ENCODE measurements around the gene GASK1B. TPM values are rescaled to one million over a fixed set of nuclear protein-coding genes. Genes with fewer than 3 reads are reported as not detected.

The GASK1B gene
- total and polyA plus RNA-seq, 2 of the 13 experiments (the other 11 are each of a cell fraction or from before 2014, with no cell fraction given) = 29.1 to 40.4 TPM

DNA sequence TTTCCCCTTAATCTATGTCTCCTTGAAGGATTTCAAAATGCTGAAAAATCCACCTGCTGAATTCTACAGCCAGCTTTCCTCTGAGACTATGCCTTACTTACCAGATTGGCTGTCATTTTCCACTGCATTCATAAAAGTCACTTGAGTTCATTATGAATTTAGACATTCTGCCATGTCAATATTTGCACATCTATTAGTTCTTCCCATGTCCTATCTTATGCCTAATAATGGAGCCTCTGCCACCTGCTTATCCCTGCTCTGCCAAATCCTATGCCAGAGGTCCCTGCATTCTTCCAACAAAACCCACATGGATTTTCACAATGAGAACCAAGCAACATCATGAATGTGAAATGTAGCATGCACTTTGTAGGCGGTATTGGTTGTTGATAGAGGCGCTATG lies 42.6 kb downstream of the GASK1B start:
- Histone ChIP-seq H2AFZ (ENCODE audit: low read length) (no peak overlapping the region), H3K4me3 (replicated peaks in 1 of 3; ENCODE audit: insufficient read depth in 1 of 3, low read depth in 2 of 3, low read length in 3 of 3) (no peak overlapping the region), H4K20me1 (ENCODE audit: insufficient read depth, low read length) (no peaks in the 10 kb centered on the region), H3K79me2 (ENCODE audit: insufficient read depth, low read length) (peaks cover 14% of the 10 kb centered on the region), H3K4me2 (ENCODE audit: low read depth, low read length) (no peak overlapping the region), H3K9ac (ENCODE audit: insufficient read depth, low read depth, low read length) (no peak overlapping the region), H3K9me3 (ENCODE audit: low read length) (no peaks in the 10 kb centered on the region), H3K27me3 (ENCODE audit: control insufficient read depth in 1 of 2, insufficient read depth in 2 of 2, low read length in 2 of 2) (no peaks in the 10 kb centered on the region), H3K36me3 (replicated peaks in 1 of 2; ENCODE audit: control insufficient read depth in 1 of 2, insufficient read depth in 2 of 2, low read length in 2 of 2) (peaks cover 14 to 37% of the 10 kb centered on the region in 2 experiments; a peak in 4 of 5 replicates), H3K4me1 (ENCODE audit: insufficient read depth, low read length) (peaks cover 10% of the 10 kb centered on the region; the same call in 1 of the 2 replicates), H3K27ac (ENCODE audit: extremely low read length, insufficient read depth, low read length) (no peak overlapping the region)
- intact Hi-C loops (cut with micrococcal nuclease; ENCODE audit: unreplicated experiment) = no loop called here
- in situ Hi-C loops (cut with HindIII; ENCODE audit: extremely low pct_ligation_motif_present, low pct_unique_long_range_greater_than_20kb) = no loop called here
- BruUV-seq (replicated peaks) = no TSS peak
- 97% methylated on average over 2 of the region's 2 CpGs for WGBS (ENCODE audit: low lambda C conversion rate)
- CTCF ChIA-PET (ENCODE audit: low intra/inter-chr PET ratio, low total read pairs) = no interaction called here
- FAIRE-seq (no peak), DNase-seq (ENCODE audit: low spot score) (no peak), ATAC-seq (no peak)
- no peak for TF ChIP-seq RBM39 (IDR thresholded peaks at IDR 0.05; ENCODE audit: low read depth, low read length, poor library complexity, severe bottlenecking)
- TF ChIP-seq ZNF501 (CRISPR knock-in tag; IDR thresholded peaks at IDR 0.05) = no peak
- TF ChIP-seq RAD21 (CRISPR knock-in tag; IDR thresholded peaks at IDR 0.05) = no peak
- TF ChIP-seq, protein P1, sequence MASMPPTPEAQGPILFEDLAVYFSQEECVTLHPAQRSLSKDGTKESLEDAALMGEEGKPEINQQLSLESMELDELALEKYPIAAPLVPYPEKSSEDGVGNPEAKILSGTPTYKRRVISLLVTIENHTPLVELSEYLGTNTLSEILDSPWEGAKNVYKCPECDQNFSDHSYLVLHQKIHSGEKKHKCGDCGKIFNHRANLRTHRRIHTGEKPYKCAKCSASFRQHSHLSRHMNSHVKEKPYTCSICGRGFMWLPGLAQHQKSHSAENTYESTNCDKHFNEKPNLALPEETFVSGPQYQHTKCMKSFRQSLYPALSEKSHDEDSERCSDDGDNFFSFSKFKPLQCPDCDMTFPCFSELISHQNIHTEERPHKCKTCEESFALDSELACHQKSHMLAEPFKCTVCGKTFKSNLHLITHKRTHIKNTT (CRISPR knock-in tag; IDR thresholded peaks at IDR 0.05) = no peak
- no peak for TF ChIP-seq HNRNPUL1 (IDR thresholded peaks at IDR 0.05; ENCODE audit: low read depth, low read length)
- POLR2A ChIA-PET = no interaction called here

DNA sequence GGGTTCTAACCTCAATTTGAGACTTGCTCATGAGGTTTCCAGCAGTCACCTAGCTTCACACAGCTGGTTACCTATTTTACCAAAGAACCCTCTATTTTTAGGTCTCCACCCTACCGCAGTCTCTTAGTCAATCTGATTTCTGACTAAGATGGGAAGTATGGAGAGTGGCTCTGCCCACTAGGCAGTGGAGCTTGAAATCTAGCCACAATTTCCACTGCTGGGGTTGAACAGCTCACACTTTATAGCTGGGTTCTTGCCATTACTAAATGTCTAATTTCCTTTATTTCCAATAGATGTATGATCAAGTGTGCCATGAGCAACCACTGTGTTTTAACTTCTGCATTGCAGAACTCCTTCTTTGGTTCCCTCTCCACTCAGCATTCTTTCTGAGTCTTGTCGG lies 43.1 kb downstream of the GASK1B start:
- FAIRE-seq = no peak
- in situ Hi-C loops (cut with HindIII; ENCODE audit: extremely low pct_ligation_motif_present, low pct_unique_long_range_greater_than_20kb) = no loop called here
- TF ChIP-seq ZNF883 (CRISPR knock-in tag; IDR thresholded peaks at IDR 0.05; ENCODE audit: not compliant biosample characterization) (no peak), ELF1 (CRISPR knock-in tag; IDR thresholded peaks at IDR 0.05) (no peak), ZNF383 (CRISPR knock-in tag; IDR thresholded peaks at IDR 0.05; ENCODE audit: borderline replicate concordance) (no peak), PPARG (CRISPR knock-in tag; conservative IDR thresholded peaks at IDR 0.05) (no peak), CREM (IDR thresholded peaks at IDR 0.05) (no peak), CREM (CRISPR knock-in tag; IDR thresholded peaks at IDR 0.05) (no peak), RXRB (CRISPR knock-in tag; IDR thresholded peaks at IDR 0.05; ENCODE audit: borderline replicate concordance) (no peak), ZFP1 (CRISPR knock-in tag; IDR thresholded peaks at IDR 0.05) (no peak), SRSF9 (IDR thresholded peaks at IDR 0.05; ENCODE audit: borderline replicate concordance, insufficient read depth, low read depth, low read length, poor library complexity, severe bottlenecking) (no peak), ZNF335 (CRISPR knock-in tag; IDR thresholded peaks at IDR 0.05) (no peak), ZBTB21 (CRISPR knock-in tag; IDR thresholded peaks at IDR 0.05) (no peak), ZNF501 (CRISPR knock-in tag; IDR thresholded peaks at IDR 0.05) (no peak)
- TF ChIP-seq, protein P2, sequence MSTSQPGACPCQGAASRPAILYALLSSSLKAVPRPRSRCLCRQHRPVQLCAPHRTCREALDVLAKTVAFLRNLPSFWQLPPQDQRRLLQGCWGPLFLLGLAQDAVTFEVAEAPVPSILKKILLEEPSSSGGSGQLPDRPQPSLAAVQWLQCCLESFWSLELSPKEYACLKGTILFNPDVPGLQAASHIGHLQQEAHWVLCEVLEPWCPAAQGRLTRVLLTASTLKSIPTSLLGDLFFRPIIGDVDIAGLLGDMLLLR (CRISPR knock-in tag; IDR thresholded peaks at IDR 0.05) = no peak

More for the DNA sequence above, 43.1 kb downstream of the GASK1B start:
- no TSS peak for BruUV-seq (replicated peaks)
- DNase-seq (ENCODE audit: low spot score) (no peak), ATAC-seq (no peak)
- WGBS (ENCODE audit: low lambda C conversion rate) = 100% methylated on average over 2 of the region's 2 CpGs
- H4K20me1 ChIP-seq (ENCODE audit: insufficient read depth, low read length) = no peaks in the 10 kb centered on the region
- H3K27me3 ChIP-seq (ENCODE audit: control insufficient read depth in 1 of 2, insufficient read depth in 2 of 2, low read length in 2 of 2) = no peaks in the 10 kb centered on the region
- no peak overlapping the region for H3K27ac ChIP-seq (ENCODE audit: extremely low read length, insufficient read depth, low read length)
- H2AFZ ChIP-seq (ENCODE audit: low read length) = no peak overlapping the region
- H3K9me3 ChIP-seq (ENCODE audit: low read length) = no peaks in the 10 kb centered on the region
- ChIA-PET POLR2A (no interaction called here), CTCF (ENCODE audit: low intra/inter-chr PET ratio, low total read pairs) (no interaction called here)
- no peak overlapping the region for H3K4me3 ChIP-seq (replicated peaks in 1 of 3; ENCODE audit: insufficient read depth in 1 of 3, low read depth in 2 of 3, low read length in 3 of 3)
- H3K4me1 ChIP-seq (ENCODE audit: insufficient read depth, low read length) = peaks cover 10% of the 10 kb centered on the region; the same call in 1 of the 2 replicates
- peaks cover 14 to 37% of the 10 kb centered on the region in 2 experiments; a peak in 4 of 5 replicates for H3K36me3 ChIP-seq (replicated peaks in 1 of 2; ENCODE audit: control insufficient read depth in 1 of 2, insufficient read depth in 2 of 2, low read length in 2 of 2)
- H3K4me2 ChIP-seq (ENCODE audit: low read depth, low read length) = no peak overlapping the region
- H3K79me2 ChIP-seq (ENCODE audit: insufficient read depth, low read length) = peaks cover 13% of the 10 kb centered on the region
- intact Hi-C loops (cut with micrococcal nuclease; ENCODE audit: unreplicated experiment) = no loop called here
- no peak overlapping the region for H3K9ac ChIP-seq (ENCODE audit: insufficient read depth, low read depth, low read length)
